DMS79 (cell line): ENCODE data around the gene HTRA1.

Experiments
- DNase-seq: peaks from one replicate; lab custom pipeline; 2025; lab: John Stamatoyannopoulos, UW

HTRA1 gene

DNA sequence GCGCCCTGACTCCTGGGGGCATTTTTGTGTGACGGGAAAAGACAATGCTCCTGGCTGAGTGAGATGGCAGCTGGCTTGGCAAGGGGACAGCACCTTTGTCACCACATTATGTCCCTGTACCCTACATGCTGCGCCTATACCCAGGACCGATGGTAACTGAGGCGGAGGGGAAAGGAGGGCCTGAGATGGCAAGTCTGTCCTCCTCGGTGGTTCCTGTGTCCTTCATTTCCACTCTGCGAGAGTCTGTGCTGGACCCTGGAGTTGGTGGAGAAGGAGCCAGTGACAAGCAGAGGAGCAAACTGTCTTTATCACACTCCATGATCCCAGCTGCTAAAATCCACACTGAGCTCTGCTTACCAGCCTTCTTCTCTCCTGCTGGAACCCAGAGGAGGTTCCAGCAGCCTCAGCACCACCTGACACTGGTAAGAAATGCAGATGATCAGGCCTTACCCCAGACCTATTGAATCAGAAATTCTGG, 6.7 kb upstream of the HTRA1 start, which contains the start of gene ARMS2:
TSS of gene ARMS2 (plus strand) at position 51 of the 478 bp plus-strand sequence. CDS start at position 126, 75 bp downstream.
- no peak for DNase-seq

DNA sequence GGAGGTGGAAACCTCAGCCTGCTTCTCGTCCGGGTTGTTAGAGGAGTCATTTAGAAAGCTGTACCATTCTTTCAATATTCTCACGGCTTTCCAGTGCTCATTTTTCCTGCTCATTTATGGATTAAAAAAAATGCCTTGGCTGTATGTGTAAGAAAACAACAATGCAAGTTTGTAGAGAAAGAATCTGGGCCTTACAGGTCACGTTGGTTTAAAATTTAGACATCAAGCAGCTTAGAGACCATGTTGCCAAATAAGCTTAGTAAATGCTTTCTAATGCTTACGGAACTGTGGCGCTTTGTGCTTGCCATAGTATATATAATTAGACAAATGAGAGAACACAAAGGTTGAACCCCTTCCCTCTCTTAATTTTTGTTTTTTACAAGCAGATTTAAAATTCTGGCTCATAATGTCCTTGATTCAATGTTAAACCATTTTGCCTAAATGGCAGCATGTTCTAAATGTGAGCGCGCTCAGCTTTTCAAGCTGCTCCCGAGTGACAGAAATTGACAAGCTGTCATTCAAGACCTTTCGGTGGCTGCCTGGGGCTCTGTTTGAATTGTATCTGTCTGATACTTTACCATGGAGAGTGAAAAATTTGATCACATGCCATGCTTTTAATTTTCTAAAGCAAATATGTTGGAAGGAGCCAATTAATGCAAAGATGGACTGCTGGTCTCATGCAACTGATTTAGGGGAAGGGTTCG, 5.8 kb upstream of the HTRA1 start:
- DNase-seq: no peak

DNA sequence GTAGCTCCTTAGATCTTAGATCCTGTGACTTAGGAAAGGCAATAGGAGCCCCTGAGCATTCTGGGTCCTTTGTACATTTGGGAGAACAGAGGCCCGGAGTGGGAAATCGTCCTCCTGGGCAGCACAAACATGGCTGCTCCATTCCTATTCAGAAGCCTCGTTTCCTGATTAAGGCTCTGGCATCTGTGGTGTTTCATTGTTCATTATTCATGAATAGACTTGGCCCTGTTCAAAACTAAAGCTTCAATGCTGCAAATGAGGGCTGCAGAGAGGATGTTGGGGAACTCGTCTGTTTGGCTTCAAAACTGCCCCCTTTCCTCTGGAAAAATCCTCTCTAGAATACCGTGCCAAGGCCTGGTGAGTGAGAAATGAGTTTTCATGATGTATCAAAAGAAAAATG, 3.4 kb upstream of the HTRA1 start:
- DNase-seq: no peak

GRCh38 chr10:122458693-122459092, 2.7 kb upstream of the HTRA1 start:
- DNase-seq: no peak

- no peak for DNase-seq
Observed at GRCh38 chr10:122459561-122460273, 1.6 kb upstream of the HTRA1 start.

DNA sequence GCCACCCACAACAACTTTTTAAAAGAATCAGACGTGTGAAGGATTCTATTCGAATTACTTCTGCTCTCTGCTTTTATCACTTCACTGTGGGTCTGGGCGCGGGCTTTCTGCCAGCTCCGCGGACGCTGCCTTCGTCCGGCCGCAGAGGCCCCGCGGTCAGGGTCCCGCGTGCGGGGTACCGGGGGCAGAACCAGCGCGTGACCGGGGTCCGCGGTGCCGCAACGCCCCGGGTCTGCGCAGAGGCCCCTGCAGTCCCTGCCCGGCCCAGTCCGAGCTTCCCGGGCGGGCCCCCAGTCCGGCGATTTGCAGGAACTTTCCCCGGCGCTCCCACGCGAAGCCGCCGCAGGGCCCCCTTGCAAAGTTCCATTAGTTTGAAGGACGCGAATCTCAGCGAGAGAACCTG, 461 bp upstream of the HTRA1 start:
- no peak for DNase-seq

- no peak for DNase-seq
Observed at GRCh38 chr10:122461729-122462532, 578 bp downstream of the HTRA1 start.

DNA sequence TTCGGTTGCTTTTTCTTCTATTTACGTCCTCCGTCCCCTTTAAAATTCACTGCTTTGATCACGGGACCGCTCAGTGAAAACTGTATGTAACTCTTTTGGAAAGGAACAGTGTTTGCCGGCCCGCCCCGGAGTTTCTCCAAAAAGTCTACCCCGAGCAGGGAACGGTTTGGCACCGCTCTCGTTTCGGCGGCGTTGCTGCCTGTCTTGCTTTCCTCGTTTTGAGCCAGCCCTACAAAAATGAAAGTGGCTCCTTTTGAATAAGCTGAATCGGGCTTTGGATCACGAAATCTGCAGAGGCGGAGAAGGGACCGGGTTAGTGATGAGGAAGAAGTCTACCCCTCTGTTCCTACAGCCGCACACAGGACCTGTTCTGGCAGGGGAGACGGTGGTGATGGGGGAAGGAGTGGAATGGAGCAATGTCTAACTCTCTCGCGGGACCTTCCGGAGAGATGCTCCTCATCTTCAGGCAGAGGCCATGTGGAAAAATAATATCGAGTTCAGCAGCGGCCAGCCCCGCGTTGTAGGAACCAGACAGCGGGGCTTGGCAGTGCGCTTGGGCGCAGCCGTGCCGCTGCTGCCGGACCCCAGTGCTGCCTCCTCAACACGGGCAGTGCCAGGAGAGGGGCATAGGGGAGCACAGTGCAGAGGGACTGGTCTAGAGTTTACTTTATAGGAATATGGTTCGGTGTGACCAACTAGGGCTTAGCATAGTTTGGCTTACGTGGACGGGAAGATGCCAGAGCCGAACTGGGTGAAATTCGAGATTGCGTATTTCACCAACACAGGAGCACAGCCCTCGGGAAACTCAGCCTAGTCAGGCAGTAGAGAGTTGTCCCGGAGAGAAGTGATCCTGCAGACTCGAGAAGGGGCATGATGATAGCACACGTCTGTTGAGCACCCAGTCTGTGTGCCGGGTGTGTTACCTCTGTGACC, 1.4 kb downstream of the HTRA1 start:
- DNase-seq: no peak

DNA sequence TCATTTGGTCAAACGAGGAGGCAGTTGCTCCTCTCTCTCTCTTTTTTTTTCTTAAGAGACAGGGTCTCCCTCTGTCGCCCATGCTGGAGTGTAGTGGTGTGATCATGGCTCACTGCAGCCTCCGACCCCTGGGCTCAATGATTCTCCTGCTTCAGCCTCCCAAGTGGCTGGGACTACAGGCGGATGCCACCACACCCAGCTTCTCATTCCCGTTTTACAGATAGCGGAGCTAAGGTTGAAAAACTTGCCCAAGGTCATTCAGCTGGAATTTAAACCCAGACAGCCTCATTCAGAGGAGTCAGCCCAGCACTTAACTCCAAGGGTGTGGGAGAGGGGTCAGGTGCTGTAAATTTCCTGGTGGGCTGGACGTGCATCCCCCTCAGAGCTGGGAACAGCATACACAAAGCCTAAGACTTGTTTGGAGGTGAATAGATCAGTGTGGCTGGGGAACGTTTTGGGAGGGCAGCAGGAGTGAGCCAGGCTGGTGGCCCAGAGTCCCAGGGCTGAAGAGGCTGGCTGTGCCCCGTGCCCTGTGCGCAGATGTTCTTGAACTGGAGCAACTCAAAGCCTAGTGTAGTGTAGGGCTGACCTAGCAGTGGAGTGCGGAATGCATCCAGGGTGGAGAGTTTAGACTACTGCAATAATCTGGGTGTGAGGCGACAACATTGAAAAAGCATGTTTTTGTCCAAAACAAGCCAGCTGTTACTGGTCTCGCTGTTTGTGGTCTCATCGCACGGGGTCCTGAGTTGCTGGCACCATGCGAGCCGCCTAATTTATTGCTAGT, 2.3 kb downstream of the HTRA1 start:
- DNase-seq: no peak

GRCh38 chr10:122464250-122464510, 2.8 kb downstream of the HTRA1 start:
- DNase-seq: no peak

DNA sequence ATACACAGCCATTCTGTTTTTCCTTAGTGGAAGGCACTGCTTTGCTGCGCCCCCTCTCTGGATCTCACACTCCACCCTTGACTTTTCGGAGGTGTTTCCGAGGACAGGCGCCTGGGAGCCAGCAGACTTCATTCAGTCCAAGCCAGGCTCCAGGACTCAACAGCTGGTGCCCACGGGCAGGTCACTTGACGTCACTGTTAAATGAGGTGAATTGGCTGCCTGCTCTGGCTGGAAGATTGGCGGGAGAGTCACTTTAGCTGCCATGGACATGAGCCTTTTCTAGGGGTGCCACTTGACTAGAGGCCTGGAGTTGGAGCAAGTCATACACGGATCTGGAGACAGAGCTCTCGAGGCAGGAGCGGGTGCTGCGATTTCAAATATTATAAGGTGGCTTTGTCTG, 3.2 kb downstream of the HTRA1 start:
- DNase-seq: no peak

DNA sequence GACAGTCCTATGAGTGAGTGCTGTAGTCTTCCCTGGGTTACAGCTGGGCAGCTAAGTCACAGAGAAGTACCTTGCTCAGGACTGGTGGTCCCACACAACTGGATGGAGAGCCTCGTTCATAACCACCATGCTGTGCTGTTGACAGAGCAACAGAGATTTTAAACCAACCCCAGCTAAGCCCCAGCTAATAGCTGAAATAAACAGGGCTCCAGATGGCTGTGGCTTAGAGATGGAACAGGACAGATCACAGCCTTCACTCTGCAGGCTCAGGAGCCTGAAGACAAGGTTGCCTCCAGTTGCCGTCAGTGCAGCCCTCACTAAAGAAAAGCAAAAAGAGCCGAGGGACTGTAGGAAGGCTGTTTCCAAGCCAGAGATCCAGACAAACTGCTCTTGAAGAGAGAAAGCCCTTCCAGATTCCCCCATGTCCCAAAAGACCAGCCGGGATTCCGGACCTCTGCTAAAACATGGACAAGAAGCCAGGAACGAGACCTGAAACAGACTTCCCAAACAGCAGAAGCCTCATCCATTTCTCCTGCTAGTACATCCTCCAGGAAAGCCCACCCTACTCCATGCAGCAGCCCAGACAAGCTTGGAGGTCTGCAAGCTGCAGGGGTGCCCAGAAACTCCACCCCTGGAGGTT, 4.2 kb downstream of the HTRA1 start:
- DNase-seq: no peak

DNA sequence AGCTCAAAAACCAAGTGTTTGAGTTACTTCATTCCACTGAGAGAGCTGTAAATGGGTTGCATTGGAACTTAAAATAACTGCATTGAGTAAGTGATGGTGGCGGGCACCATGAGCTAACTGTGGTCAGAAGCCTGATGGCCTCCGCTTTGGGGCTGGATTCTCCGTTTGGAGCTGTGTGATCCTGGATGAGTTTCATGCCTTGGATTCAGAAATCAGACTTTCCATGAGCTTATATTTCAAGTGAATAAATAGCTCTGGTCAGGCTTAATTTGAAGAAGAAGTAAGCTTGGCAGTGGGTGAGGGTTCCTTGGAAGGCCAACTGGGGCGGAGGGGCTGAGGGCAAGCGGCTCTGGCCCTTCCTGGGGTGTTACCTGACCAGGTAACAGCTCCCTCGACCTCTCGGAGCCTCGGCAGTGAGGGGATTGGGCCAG, 5.6 kb downstream of the HTRA1 start:
- no peak for DNase-seq

GRCh38 chr10:122467701-122468100, 6.3 kb downstream of the HTRA1 start:
- DNase-seq: no peak

DNA sequence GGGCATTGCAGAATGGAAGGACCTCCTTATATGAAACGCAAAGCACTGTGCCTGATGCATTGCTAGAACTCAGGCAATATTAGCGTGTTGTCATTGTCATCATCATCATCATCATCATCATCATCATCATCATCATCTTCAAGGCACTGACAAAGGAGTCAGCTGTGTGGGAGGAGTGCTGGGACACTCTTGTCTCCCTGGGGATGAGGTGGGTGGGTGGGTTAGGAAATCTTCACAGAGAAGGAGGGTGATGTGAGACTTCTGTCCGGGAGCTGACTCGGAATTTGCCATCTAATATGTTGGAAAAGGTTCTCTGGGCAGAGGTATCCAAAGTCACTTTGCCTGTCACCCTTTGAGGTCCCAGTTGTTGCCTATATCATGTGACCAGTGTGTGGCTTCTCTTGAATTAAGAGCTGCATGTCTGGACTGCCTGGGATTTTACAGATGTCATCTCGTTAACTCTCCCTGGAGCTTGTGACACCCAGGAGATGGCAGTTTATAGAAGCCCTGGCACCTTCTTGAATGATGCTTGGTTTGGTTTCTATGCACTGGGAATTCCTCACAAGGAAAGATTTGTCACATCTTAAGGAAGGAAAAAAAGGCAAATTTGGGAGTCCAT, 7.1 kb downstream of the HTRA1 start:
- no peak for DNase-seq

GRCh38 chr10:122468926-122469781, 7.8 kb downstream of the HTRA1 start:
- DNase-seq: no peak

DNA sequence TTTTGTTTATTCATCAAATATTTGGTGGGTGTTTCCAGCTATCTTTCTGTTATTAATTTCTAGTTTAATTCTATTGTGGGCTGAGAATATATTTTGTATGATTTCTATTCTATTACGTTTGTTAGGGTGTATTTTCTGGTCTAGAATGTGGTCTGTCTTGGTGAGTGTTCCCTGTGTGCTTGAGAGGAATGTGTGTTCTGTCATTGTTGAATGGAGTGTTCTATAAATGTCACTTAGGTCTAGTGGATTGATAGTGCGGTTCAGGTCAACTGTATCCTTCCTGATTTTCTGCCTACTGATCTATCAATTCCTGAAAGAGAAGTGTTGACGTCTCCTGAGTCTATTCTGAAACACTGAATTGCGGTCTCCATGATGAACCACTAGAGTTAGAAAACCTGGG, 8.5 kb downstream of the HTRA1 start:
- DNase-seq: no peak

DNA sequence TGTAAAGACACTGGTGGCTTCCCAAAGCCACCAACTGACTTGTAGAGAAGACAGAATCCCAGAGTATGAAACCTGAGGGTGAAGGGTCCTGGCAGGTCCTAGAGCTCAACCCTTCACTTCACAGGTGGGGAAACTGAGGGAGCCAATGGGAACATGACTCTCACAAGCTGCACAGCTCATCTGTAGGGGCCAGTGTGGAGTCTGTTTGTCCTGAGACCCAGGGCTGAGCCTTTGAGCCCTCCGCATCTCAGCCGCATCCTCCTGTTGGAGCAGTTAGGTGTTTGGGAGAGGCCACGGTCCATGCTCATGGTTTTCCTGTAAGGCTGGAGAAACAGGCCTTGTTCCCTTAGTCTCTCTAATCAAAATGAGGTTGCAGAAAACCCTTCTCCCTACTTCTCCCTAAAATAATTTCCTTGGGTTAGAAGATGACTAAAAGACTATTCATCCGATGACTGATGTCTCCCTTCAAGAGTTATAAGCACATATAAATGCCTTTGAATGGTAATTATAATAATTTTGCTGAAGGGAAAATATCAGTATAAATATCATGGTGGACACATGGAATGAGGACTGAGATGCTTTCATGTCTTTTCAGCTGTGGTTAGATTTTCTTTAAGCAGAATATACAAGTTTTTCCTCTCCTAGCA, 10.3 kb downstream of the HTRA1 start:
- no peak for DNase-seq

GRCh38 chr10:122473116-122473515, 11.8 kb downstream of the HTRA1 start:
- DNase-seq: no peak
